Large intestine (tissue), 12 donors: ENCODE data around the gene LUZP1. TPM values are rescaled to one million over a fixed set of nuclear protein-coding genes. Genes with fewer than 3 reads are reported as not detected.

Source experiments
- DNase-seq, 2 donors: peaks; one replicate each; pipeline versions ENCODE4 v3.0.0 to v3.0.0-alpha.2; 2013
- H3K27ac ChIP-seq: one replicate; pipeline ENCODE4 v1.5.1; 2013; ENCODE audit warnings: low read length
- H3K27me3 ChIP-seq: 2 replicates; pipeline ENCODE4 v1.6.1; 2013; ENCODE audit warnings: low read length; ENCODE audit not compliant: control insufficient read depth, insufficient read depth
- H3K36me3 ChIP-seq: 2 replicates; pipeline ENCODE4 v1.6.1; 2013; ENCODE audit warnings: low read length; ENCODE audit not compliant: control insufficient read depth, insufficient read depth
- H3K4me1 ChIP-seq: one replicate; pipeline ENCODE4 v1.6.1; 2013; ENCODE audit warnings: low read length; ENCODE audit not compliant: control insufficient read depth, insufficient read depth
- H3K4me3 ChIP-seq: one replicate; pipeline ENCODE4 v1.5.1; 2013; ENCODE audit warnings: low read length
- H3K9me3 ChIP-seq: one replicate; pipeline ENCODE4 v1.6.1; 2013; ENCODE audit warnings: mild to moderate bottlenecking, low read depth, low read length, moderate library complexity; ENCODE audit not compliant: control insufficient read depth
- WGBS: methylation state at CpG from one replicate; pipeline ENCODE4 v1.1.5; 2013; ENCODE audit warnings: low lambda C conversion rate; ENCODE audit not compliant: insufficient coverage; 5-methylcytosine and 5-hydroxymethylcytosine counted together
- long read RNA-seq, 11 donors: transcript quantifications; one replicate each; lab custom pipeline, GENCODE V29; 2026
- polyA plus RNA-seq: library from polyadenylated mRNA; unstranded; fragments of 120-200 nt; gene quantifications from one replicate; pipeline ENCODE4 v1.2.1, GENCODE V29; 2013

Gene LUZP1
- polyA plus RNA-seq: 23.7 TPM
- long read RNA-seq, donor 1, full-length matches to known transcripts: 6 of 6 reads
- long read RNA-seq, donor 1, partial matches to known transcripts: 0 of 6 reads
- long read RNA-seq, donor 1, other reads (novel, unspliced or antisense): 0 of 6 reads
- long read RNA-seq, donor 2, full-length matches to known transcripts: 4 of 11 reads
- long read RNA-seq, donor 2, partial matches to known transcripts: 7 of 11 reads
- long read RNA-seq, donor 2, other reads (novel, unspliced or antisense): 0 of 11 reads
- long read RNA-seq, donor 3: 0 reads
- long read RNA-seq, donor 4: 0 reads
- long read RNA-seq, donor 5, full-length matches to known transcripts: 2 of 7 reads
- long read RNA-seq, donor 5, partial matches to known transcripts: 5 of 7 reads
- long read RNA-seq, donor 5, other reads (novel, unspliced or antisense): 0 of 7 reads
- long read RNA-seq, donor 6, full-length matches to known transcripts: 3 of 15 reads
- long read RNA-seq, donor 6, partial matches to known transcripts: 12 of 15 reads
- long read RNA-seq, donor 6, other reads (novel, unspliced or antisense): 0 of 15 reads
- long read RNA-seq, donor 7, partial matches to known transcripts: 5 of 5 reads
- long read RNA-seq, donor 7, other reads (novel, unspliced or antisense): 0 of 5 reads
- long read RNA-seq, donor 8, full-length matches to known transcripts: 4 of 13 reads
- long read RNA-seq, donor 8, partial matches to known transcripts: 9 of 13 reads
- long read RNA-seq, donor 8, other reads (novel, unspliced or antisense): 0 of 13 reads
- long read RNA-seq, donor 9, partial matches to known transcripts: 5 of 7 reads
- long read RNA-seq, donor 9, other reads (novel, unspliced or antisense): 0 of 7 reads
- long read RNA-seq, donor 10, full-length matches to known transcripts: 3 of 19 reads
- long read RNA-seq, donor 10, partial matches to known transcripts: 16 of 19 reads
- long read RNA-seq, donor 10, other reads (novel, unspliced or antisense): 0 of 19 reads
- long read RNA-seq, donor 11, full-length matches to known transcripts: 2 of 2 reads
- long read RNA-seq, donor 11, partial matches to known transcripts: 0 of 2 reads
- long read RNA-seq, donor 11, other reads (novel, unspliced or antisense): 0 of 2 reads

DNA sequence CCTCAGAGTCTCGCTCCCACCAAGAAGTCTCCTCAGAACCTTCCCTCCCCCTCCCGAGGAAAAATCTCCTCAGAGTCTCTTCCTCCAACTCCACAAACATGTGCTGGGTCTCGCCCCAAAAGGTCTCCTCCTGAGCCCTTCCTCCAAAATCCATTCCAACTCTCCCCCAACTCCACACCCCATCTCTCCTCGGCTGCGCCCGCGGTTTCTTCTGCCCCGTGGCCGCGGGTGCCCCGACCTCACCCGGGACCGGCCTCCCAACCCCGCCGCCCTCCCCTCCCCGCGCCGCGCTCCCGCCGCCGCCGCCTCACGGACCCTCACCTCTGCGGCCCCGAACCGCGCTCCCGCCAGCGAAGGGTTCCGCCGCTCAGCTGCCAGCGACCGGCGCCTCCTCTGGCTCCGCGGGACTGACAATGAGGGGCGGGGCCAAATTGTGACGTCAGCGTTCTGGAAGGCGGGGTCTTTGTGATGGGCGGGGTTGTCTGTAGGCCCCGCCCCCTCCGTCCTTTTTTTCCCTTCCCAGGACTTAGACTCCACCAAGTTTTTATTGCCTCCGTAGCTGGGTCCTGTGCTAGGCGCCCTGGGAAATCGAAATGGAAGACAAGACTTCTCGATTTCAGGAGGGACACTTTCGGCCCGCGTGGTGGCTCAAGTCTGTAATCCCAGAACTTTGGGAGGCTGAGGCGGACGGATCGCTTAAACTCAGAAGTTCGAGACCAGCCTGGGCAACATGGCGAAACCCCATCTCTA lies at the start of gene LUZP1:
Gene LUZP1, minus strand, starts transcription at position 412 of the 750 bp plus-strand sequence.
- no CpG with 5 or more reads among the region's 56 CpGs for WGBS
- Histone ChIP-seq H3K9me3 (no peaks in the 10 kb centered on the region), H3K4me3 (peak within 1 kb of the TSS; percentile 93), H3K4me1 (peaks cover 33% of the 10 kb centered on the region), H3K27me3 (no peaks in the 10 kb centered on the region), H3K36me3 (no peaks in the 10 kb centered on the region), H3K27ac (peak within 1 kb of the TSS; percentile 86)
- peak; percentile 80 to 93 for DNase-seq

DNA sequence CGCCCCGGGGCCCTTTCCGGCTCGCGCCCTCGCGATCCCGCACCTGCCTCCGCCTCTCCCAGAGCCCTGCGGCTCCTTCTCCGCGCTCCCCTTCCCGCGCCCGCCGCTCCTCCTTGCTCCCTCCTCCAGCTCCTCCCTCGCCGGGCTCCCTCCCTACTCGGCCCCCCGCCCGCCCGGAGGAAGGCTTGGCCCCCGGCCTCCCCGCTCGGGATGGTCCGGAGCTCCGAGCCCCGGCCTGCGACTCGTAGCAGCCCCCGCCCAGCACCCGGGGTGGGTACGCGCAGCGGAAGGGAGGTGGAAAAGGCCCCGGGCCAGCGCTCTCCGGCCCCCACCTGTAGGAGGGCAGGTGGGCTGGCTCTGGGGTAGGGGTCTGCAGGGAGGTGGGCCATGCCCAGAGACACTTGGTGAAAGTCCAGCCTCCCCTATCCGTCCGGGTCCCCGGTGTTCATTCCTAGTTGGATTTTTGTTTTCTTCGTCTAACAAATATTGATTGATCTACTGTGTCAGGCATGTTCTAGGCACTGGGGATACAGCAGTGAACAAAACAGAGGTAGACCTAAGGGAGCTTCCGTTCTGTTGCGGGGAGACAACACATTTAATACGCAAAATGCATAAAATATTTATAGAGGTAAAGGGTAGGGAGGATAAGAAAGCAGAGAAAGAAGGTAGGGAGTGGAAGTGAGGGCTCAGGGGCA lies 48.9 kb upstream of the LUZP1 start, which contains the start of gene HTR1D:
Gene HTR1D, minus strand, starts transcription at position 82 of the 695 bp plus-strand sequence. CDS start 23,283 bp downstream, outside the sequence.
- Histone ChIP-seq H3K27me3 (peaks cover 50% of the 10 kb centered on the region), H3K9me3 (no peaks in the 10 kb centered on the region), H3K36me3 (no peaks in the 10 kb centered on the region), H3K4me3 (peak within 1 kb of the TSS; percentile 18), H3K27ac (no peak within 1 kb of the TSS), H3K4me1 (no peaks in the 10 kb centered on the region)
- DNase-seq: peak in 1 of 2 donors; percentile 48
- WGBS: 10% methylated on average over 2 of the region's 45 CpGs

DNA sequence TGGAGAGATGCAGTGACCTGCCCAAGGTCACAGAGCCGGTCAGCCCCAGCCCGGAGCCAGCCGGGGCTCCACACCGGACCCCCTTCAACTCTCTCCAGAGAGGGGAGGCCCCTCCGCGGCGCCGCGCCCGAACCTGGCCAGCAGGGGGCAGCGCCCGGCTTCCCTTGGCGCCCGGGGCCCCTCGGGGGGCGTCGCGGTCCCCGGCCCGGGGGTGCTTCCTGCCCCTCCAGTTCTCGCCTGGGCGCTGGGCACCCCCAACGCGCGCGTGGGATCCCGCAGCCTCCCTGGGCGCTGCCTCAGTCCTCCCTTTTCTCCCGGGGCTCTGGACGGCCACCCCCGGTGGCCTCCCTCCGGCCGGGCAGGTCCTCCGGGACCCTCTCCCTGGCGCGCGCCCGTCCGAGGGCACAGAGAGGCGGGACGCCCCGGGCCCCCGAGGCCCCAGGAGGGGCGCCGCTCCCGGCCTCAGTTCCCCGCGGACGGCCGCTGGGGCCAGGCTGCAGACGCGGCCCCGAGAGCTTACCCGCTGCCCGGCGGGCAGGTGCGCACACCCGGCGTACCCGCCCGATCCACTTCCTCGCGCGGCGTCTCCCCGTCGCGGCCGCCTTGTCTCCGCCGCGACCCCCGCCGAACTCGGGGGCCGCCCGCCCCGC lies 48.2 kb upstream of the LUZP1 start:
- no peaks in the 10 kb centered on the region for H3K36me3 ChIP-seq
- H3K27ac ChIP-seq: no peak overlapping the region
- no peaks in the 10 kb centered on the region for H3K9me3 ChIP-seq
- H3K4me1 ChIP-seq: no peaks in the 10 kb centered on the region
- peak overlapping the region; percentile 18 for H3K4me3 ChIP-seq
- no CpG with 5 or more reads among the region's 78 CpGs for WGBS
- peaks cover 52% of the 10 kb centered on the region for H3K27me3 ChIP-seq
- DNase-seq: peak in 1 of 2 donors; percentile 33

DNA sequence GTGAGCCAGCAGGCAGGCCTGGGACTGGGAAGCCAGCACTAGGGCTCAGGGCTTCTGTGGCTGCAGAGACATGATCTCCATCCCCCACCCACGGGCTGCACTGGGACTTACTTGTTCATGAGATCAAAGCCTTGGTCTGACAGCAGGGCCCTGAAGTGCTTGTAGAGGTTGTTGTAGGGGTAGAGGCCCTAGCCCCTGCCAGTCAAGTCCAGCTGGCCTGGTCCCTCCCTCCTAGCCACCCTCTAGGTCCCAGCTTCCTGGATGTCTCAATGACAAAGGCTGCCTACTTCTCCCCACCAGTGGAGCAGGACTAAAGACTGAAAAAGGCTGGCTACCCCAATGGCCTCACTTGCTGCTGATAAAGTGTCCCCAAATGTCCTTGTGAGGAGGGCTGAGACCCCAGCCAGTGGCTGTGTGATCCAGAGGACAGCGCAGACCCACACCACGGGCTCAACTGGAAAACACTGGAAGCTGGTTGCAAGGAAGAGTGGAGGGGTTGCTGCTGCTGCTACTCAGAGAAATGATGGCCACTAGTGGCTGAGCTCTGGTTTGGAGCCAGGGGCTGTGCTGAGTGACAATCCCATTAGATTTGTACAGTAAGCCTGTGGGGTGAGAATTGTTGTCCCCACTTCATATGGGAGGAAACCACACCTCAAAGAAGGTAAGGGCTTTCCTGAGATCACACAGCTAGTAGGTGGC lies 47.2 kb upstream of the LUZP1 start:
- H3K36me3 ChIP-seq: no peaks in the 10 kb centered on the region
- DNase-seq: no peak
- H3K27me3 ChIP-seq: peaks cover 52% of the 10 kb centered on the region
- no CpG with 5 or more reads among the region's 3 CpGs for WGBS
- H3K4me1 ChIP-seq: no peaks in the 10 kb centered on the region
- no peak overlapping the region for H3K4me3 ChIP-seq
- H3K27ac ChIP-seq: no peak overlapping the region
- no peaks in the 10 kb centered on the region for H3K9me3 ChIP-seq

DNA sequence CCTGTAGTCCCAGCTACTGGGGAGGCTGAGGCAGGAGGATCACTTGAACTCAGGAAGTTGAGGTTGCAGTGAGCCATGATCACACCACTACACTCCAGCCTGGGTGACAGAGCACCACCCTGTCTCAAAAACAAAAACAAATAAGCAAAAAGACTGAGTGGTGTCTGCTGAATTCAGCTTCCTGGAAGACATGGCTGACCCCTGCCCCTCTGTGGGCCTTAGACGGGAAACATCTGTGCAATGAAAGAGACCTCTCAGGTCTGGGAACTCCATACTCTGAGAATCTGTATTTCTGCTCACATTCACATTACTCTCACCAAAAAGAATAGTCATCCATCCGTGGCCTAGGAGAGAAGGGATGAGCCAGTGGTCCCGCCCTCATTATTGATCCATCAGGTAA lies 46.6 kb upstream of the LUZP1 start:
- Histone ChIP-seq H3K4me1 (no peaks in the 10 kb centered on the region), H3K27ac (no peak overlapping the region), H3K27me3 (peaks cover 54% of the 10 kb centered on the region), H3K9me3 (no peaks in the 10 kb centered on the region), H3K36me3 (no peaks in the 10 kb centered on the region), H3K4me3 (no peak overlapping the region)
- no CpG with 5 or more reads among the region's 3 CpGs for WGBS
- DNase-seq: no peak

DNA sequence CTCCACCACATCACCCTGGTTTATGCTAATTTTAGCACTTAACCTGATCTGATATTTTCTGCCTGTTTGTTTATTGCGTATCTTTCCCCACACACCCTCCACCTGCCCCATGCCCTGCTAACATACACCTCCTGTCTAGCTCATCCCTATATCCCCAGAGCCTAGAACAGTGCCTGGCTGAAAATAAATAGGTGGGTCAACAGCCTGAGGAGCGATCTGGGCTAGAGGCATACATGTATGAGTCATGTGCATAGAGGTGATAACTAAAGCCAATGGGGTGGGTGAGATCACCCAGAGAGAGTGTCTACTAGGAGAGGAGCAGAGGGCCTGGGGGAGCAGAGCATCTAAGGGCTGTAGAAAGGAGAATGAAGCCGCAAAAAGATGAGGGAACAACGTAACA lies 46.0 kb upstream of the LUZP1 start:
- Histone ChIP-seq H3K4me1 (no peaks in the 10 kb centered on the region), H3K27ac (no peak overlapping the region), H3K27me3 (peaks cover 53% of the 10 kb centered on the region), H3K9me3 (no peaks in the 10 kb centered on the region), H3K36me3 (no peaks in the 10 kb centered on the region), H3K4me3 (no peak overlapping the region)
- WGBS: 100% methylated on average over 1 of the region's 4 CpGs
- DNase-seq: no peak

DNA sequence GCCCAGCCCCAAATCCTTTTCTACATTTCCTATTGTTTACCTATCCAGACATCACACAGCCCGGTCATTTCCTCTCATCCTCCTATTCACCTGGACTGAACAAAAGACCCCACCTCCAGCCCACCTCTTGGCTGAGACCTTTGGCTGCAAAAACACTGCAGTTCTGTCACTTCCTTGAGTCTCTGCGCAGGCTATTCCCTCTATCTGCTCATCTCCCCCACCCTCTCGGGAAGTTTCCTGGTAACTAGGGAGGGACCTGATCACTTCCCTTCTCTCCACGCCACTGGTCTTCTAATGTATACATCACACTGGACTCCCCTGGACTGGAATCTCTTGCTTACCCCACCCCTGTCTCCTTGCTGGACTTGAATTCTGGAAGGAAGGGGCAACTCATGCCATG lies 43.3 kb upstream of the LUZP1 start:
- Histone ChIP-seq H3K36me3 (no peaks in the 10 kb centered on the region), H3K9me3 (no peaks in the 10 kb centered on the region), H3K27me3 (peaks cover 33% of the 10 kb centered on the region), H3K4me3 (no peak overlapping the region), H3K4me1 (no peaks in the 10 kb centered on the region), H3K27ac (no peak overlapping the region)
- no peak for DNase-seq
- 33% methylated on average over 1 of the region's 4 CpGs for WGBS

DNA sequence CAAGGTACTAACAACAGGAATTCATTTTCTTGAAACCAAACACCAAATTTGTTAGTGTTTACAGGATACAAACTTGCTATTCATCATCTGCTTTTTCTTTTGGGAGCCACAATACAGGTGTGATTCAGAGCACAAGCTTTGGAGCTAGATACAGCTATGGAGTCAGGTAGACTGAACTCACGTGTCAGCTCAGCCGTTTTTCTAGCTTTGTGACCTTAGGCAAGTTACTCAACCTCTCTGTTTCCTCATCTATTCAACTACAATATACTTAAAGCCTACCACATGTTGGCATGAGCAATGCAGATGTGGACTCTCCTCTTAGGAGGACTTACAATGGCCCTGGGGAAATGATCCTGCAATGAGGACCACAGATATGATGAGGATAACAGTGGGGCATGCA lies 42.3 kb upstream of the LUZP1 start:
- Histone ChIP-seq H3K4me1 (no peaks in the 10 kb centered on the region), H3K27me3 (peaks cover 24% of the 10 kb centered on the region), H3K27ac (no peak overlapping the region), H3K4me3 (no peak overlapping the region), H3K9me3 (no peaks in the 10 kb centered on the region), H3K36me3 (no peaks in the 10 kb centered on the region)
- WGBS: no CpG with 5 or more reads among the region's 2 CpGs
- DNase-seq: no peak
